T-cell (primary cell): ENCODE data around the gene JPH2. TPM values are rescaled to one million over a fixed set of nuclear protein-coding genes. Genes with fewer than 3 reads are reported as not detected.

Experiments used
- ATAC-seq, 4 experiments: fragments of 200-7000 bp in 3 of 4; fragments of 150-1000 bp in 1 of 4; cut with Tn5 transposase; replicated peaks in 1 of 4; 1 replicate in 3 of 4; 2 replicates in 1 of 4; pipeline ENCODE4 v1.10.0; 2021; ENCODE audit warnings: moderate library complexity in 3 of 4, mild to moderate bottlenecking in 2 of 4, moderate number of reproducible peaks in 1 of 4
- CTCF ChIA-PET, 2 donors: fragments of 300-600 bp; sonication (Branson Sonifier 250); formaldehyde crosslinking; loops; one replicate each; lab custom pipeline; 2022; ENCODE audit warnings: antibody characterized with exemption in 2 of 2; lab: Charles Lee
- POLR2A ChIA-PET, 2 donors: fragments of 300-600 bp; sonication (Branson Sonifier 250); formaldehyde crosslinking; loops; one replicate each; lab custom pipeline; 2022; ENCODE audit warnings: antibody characterized with exemption in 2 of 2; lab: Charles Lee
- DNase-seq, 35 experiments: peaks; one replicate each; pipeline versions ENCODE4 v3.0.0 to v3.0.0-alpha.2; 2013 to 2023
- H3K27ac ChIP-seq: one replicate; pipeline ENCODE4 v1.5.1; 2013; ENCODE audit warnings: low read length
- H3K27me3 ChIP-seq, 2 experiments: replicated peaks in 1 of 2; 1 replicate in 1 of 2; 2 replicates in 1 of 2; pipeline versions ENCODE4 v1.6.1 to v1.7.0; 2013; ENCODE audit warnings: low read length in 1 of 2, mixed read lengths in 1 of 2; ENCODE audit not compliant: control insufficient read depth in 2 of 2, insufficient read depth in 2 of 2; ENCODE audit errors: extremely low read depth in 1 of 2
- H3K36me3 ChIP-seq, 2 donors: 1 replicate in 1 of 2; 2 replicates in 1 of 2; pipeline versions ENCODE4 v1.6.1 to v1.7.0; 2013; ENCODE audit warnings: low read length in 1 of 2; ENCODE audit not compliant: control insufficient read depth in 2 of 2, insufficient read depth in 1 of 2; ENCODE audit errors: extremely low read depth in 1 of 2
- H3K4me1 ChIP-seq, 2 experiments: 1 replicate in 1 of 2; 2 replicates in 1 of 2; pipeline versions ENCODE4 v1.6.1 to v1.7.0; 2013; ENCODE audit warnings: low read length in 2 of 2, mixed read lengths in 1 of 2; ENCODE audit not compliant: insufficient read depth in 2 of 2, control insufficient read depth in 1 of 2; ENCODE audit errors: extremely low read depth in 1 of 2
- H3K4me3 ChIP-seq, 2 donors: 1 replicate in 1 of 2; 2 replicates in 1 of 2; pipeline versions ENCODE4 v1.5.1 to v1.7.0; 2013; ENCODE audit warnings: mild to moderate bottlenecking in 2 of 2, low read length in 1 of 2, moderate library complexity in 1 of 2; ENCODE audit not compliant: control insufficient read depth in 1 of 2; ENCODE audit errors: extremely low read depth in 1 of 2
- H3K9me3 ChIP-seq: 2 replicates; pipeline ENCODE4 v1.7.0; 2013
- H3K27ac Mint-ChIP-seq, 2 donors: one replicate each; pipeline ENCODE4 v1.8.0; 2020 to 2021; ENCODE audit warnings: mild to moderate bottlenecking in 2 of 2, mixed read lengths in 2 of 2
- H3K27me3 Mint-ChIP-seq, 2 donors: one replicate each; pipeline ENCODE4 v1.8.0; 2021 to 2022; ENCODE audit warnings: mixed read lengths in 2 of 2
- H3K36me3 Mint-ChIP-seq: one replicate; pipeline ENCODE4 v1.8.0; 2021; ENCODE audit warnings: mixed read lengths
- H3K4me1 Mint-ChIP-seq, 3 donors: one replicate each; pipeline ENCODE4 v1.8.0; 2020 to 2022; ENCODE audit warnings: mixed read lengths in 3 of 3, mild to moderate bottlenecking in 1 of 3
- H3K4me3 Mint-ChIP-seq, 3 donors: one replicate each; pipeline ENCODE4 v1.8.0; 2020 to 2022; ENCODE audit warnings: mild to moderate bottlenecking in 3 of 3, mixed read lengths in 3 of 3, moderate library complexity in 3 of 3
- H3K9me3 Mint-ChIP-seq, 3 donors: one replicate each; pipeline ENCODE4 v1.8.0; 2020 to 2022; ENCODE audit warnings: mixed read lengths in 3 of 3
- WGBS: methylation state at CpG from one replicate; pipeline ENCODE4 v1.1.5; 2013; ENCODE audit warnings: missing lambda C conversion rate; ENCODE audit not compliant: insufficient coverage; 5-methylcytosine and 5-hydroxymethylcytosine counted together
- total RNA-seq, 35 experiments: library from RNA in 6 of 35; stranded (reverse) in 6 of 35; fragments of 120-200 nt in 1 of 35; gene quantifications; one replicate each; pipeline versions ENCODE4 v1.2.1 to v1.2.4 and lab custom pipeline; 2013 to 2026

The JPH2 gene
- total RNA-seq, 5 donors from 2014 or later (not counting 1 experiment from before 2014, with no cell fraction given), result 0.06 to 0.15 (median 0.09) TPM; not detected in 2

GRCh38 chr20:44141873-44142272 is 45.1 kb downstream of the JPH2 start:
- H3K36me3 ChIP-seq, result no peaks in the 10 kb centered on the region
- H3K9me3 Mint-ChIP-seq, result no peaks in the 10 kb centered on the region
- no peaks in the 10 kb centered on the region for H3K36me3 Mint-ChIP-seq

GRCh38 chr20:44138867-44139266 is 48.1 kb downstream of the JPH2 start:
- no peaks in the 10 kb centered on the region for H3K9me3 Mint-ChIP-seq
- H3K9me3 ChIP-seq, result no peaks in the 10 kb centered on the region
- H3K27ac Mint-ChIP-seq, result no peak overlapping the region
- peaks cover 25 to 35% of the 10 kb centered on the region in 2 donors for H3K27me3 Mint-ChIP-seq
- WGBS, result 69% methylated on average over 9 of the region's 10 CpGs
- DNase-seq, result no peak
- peaks cover 0 to 38% of the 10 kb centered on the region in 2 experiments for H3K27me3 ChIP-seq
- no peak for ATAC-seq
- no peaks in the 10 kb centered on the region for H3K36me3 Mint-ChIP-seq
- ChIA-PET CTCF (no interaction called here), POLR2A (no interaction called here)
- no peaks in the 10 kb centered on the region for H3K4me1 ChIP-seq
- no peaks in the 10 kb centered on the region for H3K36me3 ChIP-seq
- no peak overlapping the region for H3K27ac ChIP-seq
- H3K4me3 Mint-ChIP-seq, result no peak overlapping the region
- H3K4me3 ChIP-seq, result no peak overlapping the region
- H3K4me1 Mint-ChIP-seq, result no peaks in the 10 kb centered on the region

More at GRCh38 chr20:44141873-44142272, 45.1 kb downstream of the JPH2 start:
- Histone ChIP-seq H3K4me3 (no peak overlapping the region), H3K27ac (no peak overlapping the region), H3K4me1 (no peaks in the 10 kb centered on the region), H3K27me3 (peaks cover 0 to 53% of the 10 kb centered on the region in 2 experiments), H3K9me3 (no peaks in the 10 kb centered on the region)
- Mint-ChIP-seq H3K4me1 (no peaks in the 10 kb centered on the region), H3K27ac (no peak overlapping the region), H3K27me3 (peaks cover 25 to 32% of the 10 kb centered on the region in 2 donors), H3K4me3 (no peak overlapping the region)
- ChIA-PET POLR2A (no interaction called here), CTCF (interaction anchor here in 1 of 2 donors (0.6 kb wide), 1 partner anchor 34 kb away, joined by 6 read pairs; no protein-coding TSS in a partner anchor)
- 94% methylated on average over 2 of the region's 6 CpGs for WGBS
- DNase-seq (no peak), ATAC-seq (no peak)

GRCh38 chr20:44137266-44137801 is 49.7 kb downstream of the JPH2 start:
- WGBS, result 41% methylated on average over 11 of the region's 15 CpGs
- DNase-seq (no peak), ATAC-seq (no peak)
- POLR2A ChIA-PET, result no interaction called here
- Mint-ChIP-seq H3K4me1 (no peaks in the 10 kb centered on the region), H3K36me3 (no peaks in the 10 kb centered on the region), H3K27me3 (peaks cover 12 to 25% of the 10 kb centered on the region in 2 donors), H3K4me3 (no peak overlapping the region), H3K27ac (no peak overlapping the region), H3K9me3 (no peaks in the 10 kb centered on the region)
- no peaks in the 10 kb centered on the region for H3K4me1 ChIP-seq
- no peaks in the 10 kb centered on the region for H3K36me3 ChIP-seq
- CTCF ChIA-PET, result no interaction called here
- H3K27me3 ChIP-seq, result peaks cover 0 to 29% of the 10 kb centered on the region in 2 experiments
- H3K4me3 ChIP-seq, result no peak overlapping the region
- no peaks in the 10 kb centered on the region for H3K9me3 ChIP-seq
- no peak overlapping the region for H3K27ac ChIP-seq

GRCh38 chr20:44136579-44137265 is 50.3 kb downstream of the JPH2 start:
- no peak for ATAC-seq
- no peaks in the 10 kb centered on the region for H3K4me1 ChIP-seq
- CTCF ChIA-PET, result no interaction called here
- Mint-ChIP-seq H3K4me3 (no peak overlapping the region), H3K4me1 (no peaks in the 10 kb centered on the region), H3K27ac (no peak overlapping the region), H3K36me3 (no peaks in the 10 kb centered on the region), H3K27me3 (peaks cover 12 to 22% of the 10 kb centered on the region in 2 donors), H3K9me3 (no peaks in the 10 kb centered on the region)
- H3K36me3 ChIP-seq, result no peaks in the 10 kb centered on the region
- H3K9me3 ChIP-seq, result no peaks in the 10 kb centered on the region
- POLR2A ChIA-PET, result no interaction called here
- H3K4me3 ChIP-seq, result no peak overlapping the region
- WGBS, result 83% methylated on average over 4 of the region's 7 CpGs
- H3K27ac ChIP-seq, result no peak overlapping the region
- H3K27me3 ChIP-seq, result peaks cover 0 to 25% of the 10 kb centered on the region in 2 experiments
- DNase-seq, result no peak

GRCh38 chr20:44135417-44136204 is 51.4 kb downstream of the JPH2 start:
- peaks cover 0 to 22% of the 10 kb centered on the region in 2 experiments for H3K27me3 ChIP-seq
- CTCF ChIA-PET, result no interaction called here
- Mint-ChIP-seq H3K4me3 (no peak overlapping the region), H3K36me3 (no peaks in the 10 kb centered on the region), H3K9me3 (no peaks in the 10 kb centered on the region), H3K27me3 (peaks cover 8 to 15% of the 10 kb centered on the region in 2 donors), H3K4me1 (no peaks in the 10 kb centered on the region), H3K27ac (no peak overlapping the region)
- no peaks in the 10 kb centered on the region for H3K9me3 ChIP-seq
- no peak for DNase-seq
- POLR2A ChIA-PET, result no interaction called here
- no peaks in the 10 kb centered on the region for H3K36me3 ChIP-seq
- WGBS, result 79% methylated on average over 5 of the region's 8 CpGs
- H3K4me1 ChIP-seq, result no peaks in the 10 kb centered on the region
- peak; percentile 31 to 80 (median 48) for ATAC-seq
- no peak overlapping the region for H3K27ac ChIP-seq
- H3K4me3 ChIP-seq, result no peak overlapping the region

GRCh38 chr20:44135012-44135412 is 52.0 kb downstream of the JPH2 start:
- Histone ChIP-seq H3K9me3 (no peaks in the 10 kb centered on the region), H3K27me3 (peaks cover 0 to 18% of the 10 kb centered on the region in 2 experiments), H3K4me3 (no peak overlapping the region), H3K27ac (no peak overlapping the region), H3K36me3 (no peaks in the 10 kb centered on the region), H3K4me1 (no peaks in the 10 kb centered on the region)
- Mint-ChIP-seq H3K27ac (no peak overlapping the region), H3K36me3 (no peaks in the 10 kb centered on the region), H3K27me3 (peaks cover 5 to 11% of the 10 kb centered on the region in 2 donors), H3K4me3 (no peak overlapping the region), H3K4me1 (no peaks in the 10 kb centered on the region), H3K9me3 (no peaks in the 10 kb centered on the region)
- 0% methylated on average over 1 of the region's 3 CpGs for WGBS
- CTCF ChIA-PET, result no interaction called here
- ATAC-seq, result peak; percentile 39 to 55 (median 46)
- POLR2A ChIA-PET, result no interaction called here
- DNase-seq, result no peak
